ENCODE data around the gene MCRS1. TPM values are rescaled to one million over a fixed set of nuclear protein-coding genes. Genes with fewer than 3 reads are reported as not detected.

MCRS1 gene
- total and polyA plus RNA-seq, 2 donors (not counting 3 experiments of a cell fraction or from before 2014, with no cell fraction given): 71.1 to 99.3 TPM

GRCh38 chr12:49578471-49579112 is 10.7 kb upstream of the MCRS1 start:
- H3K79me2 ChIP-seq (ENCODE audit: control insufficient read depth, insufficient read depth, low read length): no peaks in the 10 kb centered on the region
- no peaks in the 10 kb centered on the region for H3K36me3 ChIP-seq (ENCODE audit: control insufficient read depth in 2 of 2, extremely low read depth in 1 of 2, insufficient read depth in 2 of 2, low read length in 2 of 2)
- no peak overlapping the region for H2AFZ ChIP-seq (ENCODE audit: low read depth, low read length)
- BruUV-seq (replicated peaks): no TSS peak
- intact Hi-C loops (cut with micrococcal nuclease) (no loop called here), dilution Hi-C loops (cut with MboI; ENCODE audit: extremely low pct_ligation_motif_present, low sequenced_read_pairs) (no loop called here)
- FAIRE-seq (no peak), DNase-seq (ENCODE audit: low read depth, low spot score) (no peak)
- no peaks in the 10 kb centered on the region for H3K9me3 ChIP-seq (replicated peaks; ENCODE audit: control insufficient read depth, insufficient read depth, low read length)
- ChIA-PET POLR2A (no interaction called here), CTCF (interaction anchor here (1.0 to 7.1 kb wide), 7 partner anchors 45 to 291 kb away, joined by 4 to 181 read pairs (median 7); partner anchors contain the start of genes DNAJC22 and PRPF40B)
- no peaks in the 10 kb centered on the region for H4K20me1 ChIP-seq (replicated peaks; ENCODE audit: control insufficient read depth, extremely low read depth, insufficient read depth, low read length)
- H3K27me3 ChIP-seq (ENCODE audit: control insufficient read depth in 2 of 2, insufficient read depth in 2 of 2, low read length in 2 of 2): no peaks in the 10 kb centered on the region
- H3K27ac ChIP-seq (ENCODE audit: insufficient read depth, low read depth, low read length): no peak overlapping the region
- H3K9me1 ChIP-seq (replicated peaks; ENCODE audit: control insufficient read depth, extremely low read depth, insufficient read depth, low read length): no peaks in the 10 kb centered on the region
- H3K4me2 ChIP-seq (ENCODE audit: insufficient read depth, low read length): no peak overlapping the region
- H3K4me1 ChIP-seq (ENCODE audit: control insufficient read depth, extremely low read depth, insufficient read depth, low read length): no peaks in the 10 kb centered on the region
- no peak overlapping the region for H3K4me3 ChIP-seq (replicated peaks in 1 of 3; ENCODE audit: insufficient read depth in 1 of 3, low read depth in 1 of 3, low read length in 3 of 3)
- TF ChIP-seq POLR2A (IDR thresholded peaks at IDR 0.05; ENCODE audit: low read depth, low read length) (no peak), CTCF (IDR thresholded peaks at IDR 0.05; ENCODE audit: extremely low read depth in 1 of 2, insufficient read depth in 1 of 2, low read depth in 1 of 2, low read length in 2 of 2) (no peak), MAX (IDR thresholded peaks at IDR 0.05; ENCODE audit: insufficient read depth, insufficient read length) (no peak), EZH2 (IDR thresholded peaks at IDR 0.05; ENCODE audit: borderline replicate concordance, low read depth, low read length, severe bottlenecking) (no peak), POLR2AphosphoS5 (IDR thresholded peaks at IDR 0.05; ENCODE audit: insufficient read depth, low read depth, low read length) (no peak), JUN (IDR thresholded peaks at IDR 0.05; ENCODE audit: borderline replicate concordance, insufficient read depth, insufficient read length, low read depth) (no peak), FOS (IDR thresholded peaks at IDR 0.05; ENCODE audit: borderline replicate concordance, insufficient read depth, low read length) (no peak), MYC (IDR thresholded peaks at IDR 0.05; ENCODE audit: low read depth, low read length) (no peak), GATA2 (IDR thresholded peaks at IDR 0.05; ENCODE audit: insufficient read depth, insufficient read length, low read depth, low read length) (no peak)
- H3K9ac ChIP-seq (replicated peaks; ENCODE audit: extremely low read depth, insufficient read depth, low read length): no peak overlapping the region
